HFF-Myc (cell line): ENCODE measurements around the gene PTPRE.

ENCODE experiments used
- DNase-seq: peaks from one replicate; pipeline ENCODE4 v3.0.0-alpha.2; 2011; ENCODE audit warnings: low read depth; ENCODE audit errors: extremely low read depth
- H3K4me3 ChIP-seq: replicated peaks from 2 replicates; pipeline ENCODE4 v1.5.1; 2011; ENCODE audit warnings: low read depth, mild to moderate bottlenecking, control low read depth, low read length
- TF ChIP-seq, protein P1 (sequence below): IDR thresholded peaks from 2 replicates; pipeline ENCODE4 v1.5.1; 2012; ENCODE audit warnings: mild to moderate bottlenecking, low read depth, low read length, control low read depth; ENCODE audit errors: missing control alignments

PTPRE gene

DNA sequence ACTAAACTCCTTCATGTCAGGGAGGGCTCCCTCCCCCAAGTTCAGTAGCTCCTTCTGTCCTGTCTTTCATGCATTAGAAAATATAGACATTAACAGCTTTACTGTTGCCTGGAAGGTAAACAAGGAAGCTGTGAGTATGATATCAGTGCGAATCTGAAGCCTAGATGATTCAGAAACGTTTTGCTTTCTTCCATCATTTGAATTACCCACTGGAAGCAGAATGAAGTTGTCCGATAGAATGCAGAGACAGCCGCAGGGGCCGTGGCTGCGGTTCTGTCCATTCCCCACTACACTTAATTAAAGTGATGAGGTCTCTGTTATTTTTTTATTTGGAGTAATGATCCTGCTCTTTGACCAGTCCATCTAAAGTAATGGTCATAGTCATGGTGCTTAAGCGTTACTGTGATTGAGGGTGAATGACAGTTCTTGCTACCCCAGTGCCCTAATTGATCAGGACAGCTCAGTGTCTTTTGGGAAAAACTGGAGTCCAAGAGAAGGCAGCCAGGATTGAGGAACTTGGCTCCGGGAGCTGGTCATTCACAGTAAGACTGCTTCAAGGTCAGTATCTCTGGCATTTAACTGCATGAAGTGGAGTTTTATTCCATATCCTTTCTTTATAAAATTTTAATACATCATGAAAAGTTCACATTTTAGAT, 69.9 kb downstream of the PTPRE start:
- H3K4me3 ChIP-seq = no peak overlapping the region
- DNase-seq = no peak
- TF ChIP-seq, protein P1, sequence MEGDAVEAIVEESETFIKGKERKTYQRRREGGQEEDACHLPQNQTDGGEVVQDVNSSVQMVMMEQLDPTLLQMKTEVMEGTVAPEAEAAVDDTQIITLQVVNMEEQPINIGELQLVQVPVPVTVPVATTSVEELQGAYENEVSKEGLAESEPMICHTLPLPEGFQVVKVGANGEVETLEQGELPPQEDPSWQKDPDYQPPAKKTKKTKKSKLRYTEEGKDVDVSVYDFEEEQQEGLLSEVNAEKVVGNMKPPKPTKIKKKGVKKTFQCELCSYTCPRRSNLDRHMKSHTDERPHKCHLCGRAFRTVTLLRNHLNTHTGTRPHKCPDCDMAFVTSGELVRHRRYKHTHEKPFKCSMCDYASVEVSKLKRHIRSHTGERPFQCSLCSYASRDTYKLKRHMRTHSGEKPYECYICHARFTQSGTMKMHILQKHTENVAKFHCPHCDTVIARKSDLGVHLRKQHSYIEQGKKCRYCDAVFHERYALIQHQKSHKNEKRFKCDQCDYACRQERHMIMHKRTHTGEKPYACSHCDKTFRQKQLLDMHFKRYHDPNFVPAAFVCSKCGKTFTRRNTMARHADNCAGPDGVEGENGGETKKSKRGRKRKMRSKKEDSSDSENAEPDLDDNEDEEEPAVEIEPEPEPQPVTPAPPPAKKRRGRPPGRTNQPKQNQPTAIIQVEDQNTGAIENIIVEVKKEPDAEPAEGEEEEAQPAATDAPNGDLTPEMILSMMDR = no peak

DNA sequence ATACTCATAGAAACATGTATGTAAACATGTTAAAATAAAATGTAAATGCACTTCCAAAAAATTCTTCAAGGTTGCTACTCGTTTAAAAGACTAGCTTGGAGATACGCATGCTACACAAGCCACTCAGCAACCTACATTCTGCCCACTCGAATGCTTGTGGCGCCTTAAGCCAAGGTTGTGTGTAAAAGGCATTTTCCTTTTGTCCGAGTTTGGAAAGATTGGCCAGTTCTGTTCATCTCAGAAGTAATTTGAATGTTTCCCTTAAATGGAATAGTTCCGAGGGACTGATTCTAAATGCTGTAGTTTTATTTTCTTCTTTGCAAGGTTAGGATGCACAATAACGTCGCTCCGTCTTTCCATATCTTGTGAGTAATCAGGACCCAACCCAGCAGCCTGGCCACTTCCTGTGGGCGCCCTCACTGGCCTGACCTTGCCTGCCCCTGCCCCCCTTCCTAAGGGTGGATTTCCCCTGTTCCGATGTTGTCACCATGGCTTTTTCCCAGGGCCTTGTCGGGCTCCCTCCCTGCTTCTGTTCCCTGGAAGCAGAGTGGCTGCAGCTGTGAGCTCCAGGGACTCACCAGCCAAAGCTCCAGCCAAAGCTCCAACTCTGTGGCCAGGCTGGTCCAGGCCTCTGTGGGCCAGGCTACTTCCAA, 70.6 kb downstream of the PTPRE start:
- H3K4me3 ChIP-seq = no peak overlapping the region
- TF ChIP-seq, protein P1 = no peak
- peak; percentile 10 for DNase-seq

DNA sequence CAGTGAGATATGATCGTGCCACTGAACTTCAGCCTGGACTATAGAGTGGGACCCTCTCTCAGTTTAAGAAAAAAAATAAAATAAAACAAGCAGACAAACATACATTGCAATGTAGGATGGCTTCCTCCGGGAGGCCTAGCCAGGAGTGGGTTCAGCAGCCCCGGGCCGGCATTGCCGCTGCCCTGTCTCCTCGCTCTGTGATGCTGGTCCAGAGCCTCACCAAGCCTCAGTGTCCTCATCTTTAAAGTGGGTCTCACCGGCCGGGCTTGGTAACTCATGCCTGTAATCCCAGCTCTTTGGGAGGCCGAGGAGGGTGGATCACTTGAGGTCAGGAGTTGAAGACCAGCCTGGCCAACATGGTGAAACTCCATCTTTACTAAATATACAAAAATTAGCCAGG, 71.6 kb downstream of the PTPRE start:
- TF ChIP-seq, protein P1 = no peak
- no peak overlapping the region for H3K4me3 ChIP-seq
- no peak for DNase-seq

DNA sequence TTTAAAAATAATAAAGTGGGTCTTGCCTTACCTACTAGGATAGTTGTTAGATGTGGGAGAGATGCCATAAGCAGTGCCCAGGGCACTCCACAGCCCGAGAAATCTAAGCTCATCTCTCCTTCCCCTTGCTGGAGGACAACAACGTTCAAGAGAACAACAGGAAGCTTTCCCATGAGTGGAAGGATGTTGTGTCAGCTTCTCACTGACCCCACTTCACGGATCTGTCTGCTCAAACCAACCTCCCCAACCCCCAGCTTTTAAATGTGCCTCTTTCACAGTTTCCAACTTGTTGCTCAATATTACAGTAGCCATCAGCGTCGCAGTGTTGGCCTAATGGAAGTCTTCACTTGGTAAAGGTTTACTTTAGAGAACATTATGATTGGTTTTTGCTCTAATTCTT, 72.1 kb downstream of the PTPRE start:
- TF ChIP-seq, protein P1 = no peak
- no peak overlapping the region for H3K4me3 ChIP-seq
- no peak for DNase-seq

DNA sequence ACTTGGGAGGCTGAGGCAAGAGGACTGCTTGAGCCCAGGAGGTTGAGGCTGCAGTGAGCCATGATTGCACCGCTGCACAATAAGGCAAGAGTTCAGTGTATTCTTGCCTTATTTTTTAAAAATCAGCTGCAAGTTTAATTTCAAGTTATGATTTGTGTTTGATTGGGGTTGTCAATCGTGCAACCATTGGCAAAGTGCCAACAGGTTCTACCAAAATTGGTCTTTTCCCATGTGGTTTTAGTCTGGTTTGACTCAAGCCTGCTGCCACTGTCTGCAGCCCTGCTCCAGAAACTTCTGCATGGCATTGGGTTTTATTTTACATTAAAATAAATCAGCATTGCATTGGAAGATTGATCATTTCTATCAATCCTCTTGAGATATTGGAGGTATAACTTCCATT, 72.7 kb downstream of the PTPRE start:
- no peak for DNase-seq
- no peak overlapping the region for H3K4me3 ChIP-seq
- TF ChIP-seq, protein P1 = no peak

DNA sequence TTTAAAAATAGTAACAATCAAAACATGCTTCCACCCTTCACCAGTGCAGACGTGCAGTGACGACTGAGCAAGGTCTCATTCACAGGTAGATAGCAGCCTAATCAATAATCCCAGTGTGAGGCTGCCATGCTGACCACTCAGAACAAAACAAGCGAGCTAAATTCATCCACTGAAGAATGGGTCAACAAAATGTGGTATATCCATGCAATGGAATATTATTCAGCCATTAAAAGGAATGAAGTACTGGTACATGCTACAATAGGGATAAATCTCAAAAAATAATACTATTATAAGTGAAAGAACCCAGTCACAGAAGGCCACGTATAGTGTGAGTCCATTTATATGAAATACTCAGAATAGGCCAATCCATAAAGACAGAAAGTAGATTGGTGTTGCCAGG, 74.0 kb downstream of the PTPRE start:
- TF ChIP-seq, protein P1 = no peak
- no peak overlapping the region for H3K4me3 ChIP-seq
- no peak for DNase-seq
